Ectodermal cell (in vitro differentiated cells): Measurements from ENCODE around the gene ALDOC.

Experiments
- H3K27ac ChIP-seq: 2 replicates; pipeline ENCODE4 v1.7.0; 2013; ENCODE audit warnings: mild to moderate bottlenecking, low read depth, low read length; ENCODE audit not compliant: insufficient read depth, poor library complexity, severe bottlenecking
- H3K27me3 ChIP-seq: 2 replicates; pipeline ENCODE4 v1.7.0; 2013; ENCODE audit warnings: mild to moderate bottlenecking, low read length; ENCODE audit not compliant: insufficient read depth, control insufficient read depth, poor library complexity, severe bottlenecking
- H3K36me3 ChIP-seq: one replicate; pipeline ENCODE4 v1.7.0; 2013; ENCODE audit warnings: low read length; ENCODE audit not compliant: control insufficient read depth, insufficient read depth
- H3K4me1 ChIP-seq: one replicate; pipeline ENCODE4 v1.7.0; 2013; ENCODE audit warnings: low read length; ENCODE audit not compliant: control insufficient read depth, insufficient read depth
- H3K4me3 ChIP-seq: 2 replicates; pipeline ENCODE4 v1.7.0; 2013; ENCODE audit warnings: low read depth, low read length, control low read depth; ENCODE audit not compliant: insufficient read depth
- H3K9me3 ChIP-seq: 2 replicates; pipeline ENCODE4 v1.7.0; 2013; ENCODE audit warnings: mild to moderate bottlenecking, low read length, moderate library complexity; ENCODE audit not compliant: control insufficient read depth
- WGBS, 2 experiments: methylation state at CpG; one replicate each; pipeline ENCODE4 v1.1.7; 2013; ENCODE audit warnings: missing lambda C conversion rate in 2 of 2; 5-methylcytosine and 5-hydroxymethylcytosine counted together

Gene ALDOC

DNA sequence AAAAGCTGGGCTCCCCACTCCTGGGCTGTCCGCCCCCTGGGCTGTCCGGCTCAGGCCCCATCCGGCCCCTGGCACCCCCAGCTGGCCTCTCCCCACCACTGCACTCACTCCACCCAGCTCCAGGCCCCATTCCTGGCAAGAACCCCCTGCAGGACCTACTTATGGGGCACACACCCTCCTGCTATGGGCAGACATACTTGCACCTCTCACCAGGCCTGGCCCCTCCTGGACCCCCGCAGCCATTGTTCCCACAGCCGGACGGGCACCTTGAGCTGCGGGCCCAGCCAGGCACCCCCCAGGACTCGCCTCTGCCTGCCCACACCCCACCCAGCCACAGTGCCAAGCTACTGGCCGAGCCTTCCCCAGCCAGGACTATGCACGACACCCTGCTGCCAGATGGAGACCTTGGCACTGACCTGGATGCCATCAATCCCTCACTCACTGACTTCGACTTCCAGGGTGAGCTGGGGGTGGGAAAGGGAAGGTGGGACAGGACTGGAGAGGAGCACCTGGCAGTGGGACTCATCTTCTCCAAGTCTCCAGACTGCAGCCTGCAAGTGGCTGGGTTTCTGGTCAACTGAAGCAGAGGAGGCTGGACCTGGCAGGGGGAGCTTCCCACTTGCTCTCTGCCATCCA is 41.8 kb downstream of the ALDOC start:
- no peaks in the 10 kb centered on the region for H3K36me3 ChIP-seq
- H3K4me3 ChIP-seq = no peak overlapping the region
- no peaks in the 10 kb centered on the region for H3K9me3 ChIP-seq
- no peak overlapping the region for H3K27ac ChIP-seq
- 92 to 93% methylated on average over 11 of the region's 11 CpGs for WGBS, 2 experiments
- no peaks in the 10 kb centered on the region for H3K27me3 ChIP-seq
- peaks cover 11% of the 10 kb centered on the region for H3K4me1 ChIP-seq

DNA sequence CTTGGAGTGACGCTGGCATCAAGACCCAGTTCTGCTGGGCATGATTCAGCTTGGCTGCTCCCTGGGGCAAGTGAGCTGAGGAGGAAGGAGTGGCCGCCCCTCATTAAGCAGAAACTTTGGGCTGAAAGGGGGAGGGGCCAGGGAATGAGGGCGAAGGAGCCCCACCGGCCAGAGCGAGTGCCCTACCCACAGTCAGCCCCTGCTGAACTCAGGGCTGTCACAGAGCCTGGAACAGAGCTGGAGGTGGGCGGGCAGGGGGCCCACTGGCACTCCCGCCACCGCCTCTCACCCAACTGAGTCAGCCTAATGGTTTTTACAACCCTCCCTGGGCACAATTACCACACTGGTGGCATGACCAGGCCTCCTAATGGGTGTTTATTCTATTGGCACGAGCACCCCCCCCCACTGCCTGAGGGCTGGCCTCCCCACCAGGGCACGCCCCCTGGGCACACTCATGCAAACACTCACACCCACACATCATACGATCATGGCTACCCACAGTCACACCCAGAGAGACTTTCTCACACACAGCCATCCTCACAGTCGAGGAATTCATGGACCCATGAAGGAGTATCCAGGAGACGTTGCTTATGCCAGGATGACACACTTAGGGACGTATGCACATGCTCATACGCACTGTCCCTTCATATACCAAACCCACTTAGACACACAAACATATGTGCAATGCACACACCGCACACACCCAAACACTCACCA is 43.4 kb downstream of the ALDOC start:
- Histone ChIP-seq H3K9me3 (no peaks in the 10 kb centered on the region), H3K27ac (no peak overlapping the region), H3K36me3 (no peaks in the 10 kb centered on the region), H3K27me3 (no peaks in the 10 kb centered on the region), H3K4me1 (peaks cover 19% of the 10 kb centered on the region), H3K4me3 (no peak overlapping the region)
- WGBS, 2 experiments = 80% methylated on average over 16 of the region's 16 CpGs

DNA sequence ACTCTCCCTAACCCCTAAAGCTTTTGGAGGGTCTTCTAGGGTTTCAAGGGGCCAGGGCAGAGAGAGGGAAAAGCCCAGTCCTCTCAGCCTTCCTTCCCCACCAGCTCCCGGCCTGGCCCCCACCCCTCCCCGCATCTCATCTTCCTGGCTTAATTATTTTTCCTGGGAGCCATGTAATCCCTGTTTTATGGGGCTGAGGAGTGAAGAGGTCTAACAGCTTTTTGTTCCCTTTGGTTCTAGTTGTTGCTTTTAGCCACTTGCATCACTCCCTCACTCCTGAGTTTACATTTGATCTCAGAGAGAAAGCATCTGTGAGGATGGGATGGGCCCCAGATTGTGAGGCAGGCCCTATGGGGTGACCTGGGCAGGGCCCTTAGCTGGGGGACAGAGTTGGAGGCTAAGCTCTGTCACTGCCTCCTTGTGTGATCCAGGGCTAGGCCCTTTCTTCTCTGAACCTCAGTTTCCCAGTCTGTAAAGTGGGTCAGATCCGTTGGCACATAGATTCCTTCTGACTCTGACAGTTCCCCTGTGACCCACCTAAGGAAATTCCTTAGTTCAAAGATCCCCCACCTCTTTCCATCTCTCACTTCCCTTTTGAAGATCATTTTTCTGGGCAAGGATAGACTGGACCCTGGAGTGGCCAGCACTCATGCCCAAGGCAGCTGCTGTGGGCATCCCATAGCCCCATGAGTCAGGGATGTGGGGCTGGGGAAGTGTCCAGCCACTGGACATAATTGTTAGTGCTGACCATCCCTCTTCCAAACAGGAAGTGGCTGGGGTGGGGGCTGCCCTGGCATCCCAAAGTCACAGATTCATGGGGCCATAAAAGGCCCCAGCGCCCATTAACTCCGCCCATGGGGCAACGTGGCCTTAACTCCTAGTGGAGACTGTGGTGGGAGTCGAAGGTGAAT is 44.4 kb downstream of the ALDOC start:
- no peaks in the 10 kb centered on the region for H3K27me3 ChIP-seq
- H3K9me3 ChIP-seq = no peaks in the 10 kb centered on the region
- H3K4me1 ChIP-seq = peaks cover 19% of the 10 kb centered on the region
- 80 to 83% methylated on average over 7 of the region's 7 CpGs for WGBS, 2 experiments
- no peaks in the 10 kb centered on the region for H3K36me3 ChIP-seq
- H3K4me3 ChIP-seq = no peak overlapping the region
- H3K27ac ChIP-seq = no peak overlapping the region

DNA sequence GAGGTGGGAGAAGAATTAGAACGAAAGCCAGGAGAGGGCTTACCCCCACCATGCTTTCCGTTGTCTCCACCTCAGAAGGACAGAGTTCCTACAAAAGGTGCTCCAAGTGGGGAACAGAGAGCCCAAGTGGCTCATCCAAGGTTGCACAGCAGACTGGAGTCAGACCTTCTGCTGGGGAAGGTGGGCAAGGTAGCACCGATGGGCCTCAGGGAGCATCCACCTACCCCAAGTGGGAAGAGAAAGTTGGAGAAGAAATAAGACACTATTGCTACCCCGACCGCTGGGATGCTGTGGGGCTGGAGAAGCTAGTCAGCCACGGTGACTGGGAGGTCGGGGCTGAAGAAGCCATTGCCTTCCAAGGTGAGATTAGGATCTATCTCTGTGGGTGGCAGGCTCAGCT is 45.8 kb downstream of the ALDOC start:
- Histone ChIP-seq H3K4me1 (peaks cover 19% of the 10 kb centered on the region), H3K36me3 (no peaks in the 10 kb centered on the region), H3K27ac (no peak overlapping the region), H3K4me3 (no peak overlapping the region), H3K9me3 (no peaks in the 10 kb centered on the region), H3K27me3 (no peaks in the 10 kb centered on the region)
- 82% methylated on average over 7 of the region's 7 CpGs for WGBS, 2 experiments

DNA sequence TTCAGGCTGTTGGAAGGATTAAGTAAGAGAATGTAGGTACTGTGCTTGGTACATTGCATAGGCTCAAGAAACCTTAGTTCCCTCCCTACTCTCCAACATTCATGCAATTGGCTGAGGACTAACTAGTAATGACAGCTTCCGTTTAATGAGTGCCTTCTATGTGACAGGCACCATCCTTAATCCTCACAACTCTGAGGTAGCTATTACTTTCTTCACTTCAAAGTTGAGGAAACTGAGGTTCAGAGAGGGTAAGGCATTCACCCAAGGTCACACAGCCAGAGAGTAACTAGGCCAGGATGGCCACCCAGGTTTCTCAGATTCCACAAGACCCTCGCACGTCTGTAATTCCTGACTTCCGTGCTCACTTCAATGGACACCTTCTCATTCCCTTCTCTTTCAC is 46.4 kb downstream of the ALDOC start:
- Histone ChIP-seq H3K9me3 (no peaks in the 10 kb centered on the region), H3K4me3 (no peak overlapping the region), H3K36me3 (no peaks in the 10 kb centered on the region), H3K4me1 (peaks cover 19% of the 10 kb centered on the region), H3K27ac (no peak overlapping the region), H3K27me3 (no peaks in the 10 kb centered on the region)
- 91 to 92% methylated on average over 4 of the region's 4 CpGs for WGBS, 2 experiments

DNA sequence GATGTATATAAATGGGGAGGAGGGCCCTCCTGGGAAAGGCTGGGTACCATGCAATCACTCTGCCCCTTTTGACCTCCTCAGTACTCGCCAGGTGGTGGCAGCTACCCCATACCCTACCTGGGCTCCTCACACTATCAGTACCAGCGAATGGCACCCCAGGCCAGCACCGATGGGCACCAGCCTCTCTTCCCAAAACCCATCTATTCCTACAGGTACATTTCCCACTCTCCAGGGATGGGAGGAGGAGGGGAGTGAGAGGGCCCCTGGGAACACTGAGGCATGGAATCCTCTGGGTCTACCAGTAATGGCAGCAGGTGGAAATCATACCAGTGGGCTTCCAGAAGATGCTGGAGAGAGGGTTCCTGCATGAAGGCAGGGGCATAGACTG is 47.7 kb downstream of the ALDOC start:
- 84 to 86% methylated on average over 3 of the region's 3 CpGs for WGBS, 2 experiments
- Histone ChIP-seq H3K9me3 (no peaks in the 10 kb centered on the region), H3K4me3 (no peak overlapping the region), H3K27me3 (no peaks in the 10 kb centered on the region), H3K27ac (no peak overlapping the region), H3K4me1 (peaks cover 19% of the 10 kb centered on the region), H3K36me3 (no peaks in the 10 kb centered on the region)

DNA sequence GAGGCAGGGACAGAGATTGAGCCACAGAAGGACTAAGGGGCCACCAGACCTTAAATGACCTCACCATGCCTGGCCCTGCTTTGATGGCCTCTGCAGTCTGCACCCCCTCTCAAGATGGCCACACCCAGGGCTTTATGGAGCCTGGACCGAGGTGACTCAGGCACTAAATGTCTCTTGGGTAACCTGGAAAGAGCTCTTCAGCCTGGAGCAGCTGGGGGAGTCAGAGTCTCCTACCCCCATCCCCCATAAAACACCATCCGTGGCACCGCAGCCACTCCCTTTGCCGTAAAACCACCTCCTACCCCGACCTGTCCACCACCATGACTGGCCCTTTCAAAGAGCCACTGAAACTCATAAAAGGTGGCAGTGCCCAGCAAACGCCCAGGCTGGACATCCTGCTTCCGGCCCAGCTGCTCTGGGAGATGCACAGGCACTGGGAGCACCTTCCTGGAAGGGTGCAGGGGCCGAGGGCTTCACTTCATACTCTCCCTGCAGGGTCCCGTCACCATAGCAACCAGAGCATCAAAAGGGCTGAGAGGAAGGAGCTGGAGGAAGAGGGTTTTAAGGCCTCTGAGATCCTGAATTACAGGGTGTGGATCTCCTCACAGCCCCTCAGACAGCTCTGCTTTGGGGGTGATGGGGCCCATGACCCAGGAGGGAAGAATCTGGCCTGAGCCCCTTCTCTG is 48.2 kb downstream of the ALDOC start:
- H3K4me1 ChIP-seq = peaks cover 19% of the 10 kb centered on the region
- 63 to 66% methylated on average over 9 of the region's 9 CpGs for WGBS, 2 experiments
- H3K36me3 ChIP-seq = no peaks in the 10 kb centered on the region
- H3K9me3 ChIP-seq = no peaks in the 10 kb centered on the region
- H3K27ac ChIP-seq = no peak overlapping the region
- H3K4me3 ChIP-seq = no peak overlapping the region
- H3K27me3 ChIP-seq = no peaks in the 10 kb centered on the region

DNA sequence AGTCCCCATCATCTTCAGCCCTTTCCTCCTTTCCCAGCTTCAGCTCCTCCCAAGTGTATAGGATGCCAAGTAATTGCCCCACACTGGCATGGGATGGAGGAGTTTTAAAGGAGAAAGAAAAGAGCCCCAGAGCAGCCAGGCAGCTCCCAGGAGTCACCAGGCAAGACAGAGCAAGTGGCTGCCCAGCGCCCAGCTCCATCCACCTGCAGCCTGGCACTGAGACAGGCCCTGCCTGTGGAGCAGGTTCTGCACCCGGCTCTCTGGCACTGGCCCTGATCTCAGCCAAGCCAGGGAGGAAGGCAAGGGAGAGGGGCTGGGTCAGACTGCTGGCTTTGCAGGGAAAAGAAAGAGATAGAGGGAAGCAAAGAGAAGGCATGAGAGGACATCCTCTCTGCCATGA is 48.8 kb downstream of the ALDOC start:
- Histone ChIP-seq H3K27ac (no peak overlapping the region), H3K27me3 (no peaks in the 10 kb centered on the region), H3K4me1 (peaks cover 17% of the 10 kb centered on the region), H3K36me3 (no peaks in the 10 kb centered on the region), H3K4me3 (no peak overlapping the region), H3K9me3 (no peaks in the 10 kb centered on the region)
- WGBS, 2 experiments = 93 to 94% methylated on average over 2 of the region's 2 CpGs

DNA sequence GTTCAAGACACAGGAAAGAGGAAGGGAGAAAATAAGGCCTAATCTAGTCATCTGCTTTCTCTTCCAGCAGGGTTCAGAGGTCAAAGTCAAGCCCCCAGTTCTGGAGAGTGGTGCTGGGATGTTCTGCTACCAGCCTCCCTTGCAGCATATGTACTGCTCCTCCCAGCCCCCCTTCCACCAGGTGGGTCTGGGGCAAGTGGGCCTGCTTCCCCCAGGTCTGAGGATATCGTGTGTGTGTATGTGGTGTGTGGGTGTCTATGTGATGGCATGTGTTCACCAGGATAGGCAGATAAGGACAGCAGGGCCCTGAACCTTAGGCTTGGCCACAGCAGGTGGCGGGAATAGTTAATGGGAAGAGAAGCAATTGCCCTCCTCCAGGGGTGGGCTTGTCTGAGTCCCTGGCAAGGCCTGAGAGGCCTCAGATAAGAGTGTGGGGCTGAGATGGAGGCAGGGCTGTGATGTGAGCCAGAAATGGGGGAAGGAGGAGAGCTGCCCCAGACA is 49.5 kb downstream of the ALDOC start:
- H3K36me3 ChIP-seq = no peaks in the 10 kb centered on the region
- 92 to 99% methylated on average over 2 of the region's 2 CpGs for WGBS, 2 experiments
- H3K4me3 ChIP-seq = no peak overlapping the region
- peaks cover 13% of the 10 kb centered on the region for H3K4me1 ChIP-seq
- H3K9me3 ChIP-seq = no peaks in the 10 kb centered on the region
- no peaks in the 10 kb centered on the region for H3K27me3 ChIP-seq
- H3K27ac ChIP-seq = no peak overlapping the region
